Panc1 (cell line): Measurements from ENCODE around the gene RFXANK. TPM values are rescaled to one million over a fixed set of nuclear protein-coding genes. Genes with fewer than 3 reads are reported as not detected.

ENCODE experiments used
- ATAC-seq: fragments of 200-7000 bp; cut with Tn5 transposase; 2 replicates; pipeline ENCODE4 v1.9.1; 2020; ENCODE audit warnings: mild to moderate bottlenecking, moderate library complexity
- BruUV-seq: library from RNA; stranded (reverse); fragments of 400-500 nt; replicated peaks from 2 replicates; lab custom pipeline; 2021; lab: Mats Ljungman, UMichigan
- CTCF ChIA-PET: fragments of 300-600 bp; sonication (Branson Sonifier 250); formaldehyde crosslinking; loops from one replicate; lab custom pipeline; 2022; ENCODE audit warnings: antibody characterized with exemption; lab: Charles Lee
- POLR2A ChIA-PET: fragments of 300-600 bp; sonication (Branson Sonifier 250); formaldehyde crosslinking; loops from one replicate; lab custom pipeline; 2022; ENCODE audit warnings: antibody characterized with exemption; lab: Charles Lee
- DNase-seq: peaks from one replicate; pipeline ENCODE4 v3.0.0-alpha.2; 2010; ENCODE audit warnings: low read depth, low spot score
- H3K27ac ChIP-seq: 2 replicates; pipeline ENCODE4 v1.5.1; 2011; ENCODE audit warnings: mild to moderate bottlenecking, low read length, inconsistent platforms
- H3K27me3 ChIP-seq: fragments of 200-500 bp; sonication (Bioruptor generic); 2 replicates; pipeline ENCODE4 v1.6.0; 2014; ENCODE audit warnings: low read length, inconsistent platforms; ENCODE audit not compliant: control insufficient read depth, insufficient read depth
- H3K36me3 ChIP-seq: fragments of 200-500 bp; sonication (Bioruptor generic); 2 replicates; pipeline ENCODE4 v1.5.1; 2014; ENCODE audit warnings: inconsistent platforms, mild to moderate bottlenecking, low read length, moderate library complexity; ENCODE audit not compliant: control insufficient read depth, insufficient read depth
- H3K4me1 ChIP-seq: 2 replicates; pipeline ENCODE4 v1.5.1; 2011; ENCODE audit warnings: inconsistent platforms, mild to moderate bottlenecking, low read length, moderate library complexity; ENCODE audit not compliant: control insufficient read depth, insufficient read depth
- H3K4me3 ChIP-seq, 2 experiments: 2 replicates each; pipeline ENCODE4 v1.5.1; 2011 to 2012; ENCODE audit warnings: low read depth in 2 of 2, low read length in 2 of 2, mild to moderate bottlenecking in 2 of 2, inconsistent platforms in 1 of 2, moderate library complexity in 1 of 2
- H3K9me3 ChIP-seq: fragments of 200-500 bp; sonication (Bioruptor generic); 2 replicates; pipeline ENCODE4 v1.5.1; 2014; ENCODE audit warnings: low read depth, mild to moderate bottlenecking, inconsistent platforms, low read length, moderate library complexity; ENCODE audit not compliant: control insufficient read depth, insufficient read depth
- CTCF ChIP-seq: fragments of 450-650 bp; IDR thresholded peaks from 2 replicates; pipeline ENCODE4 v1.5.1; 2017; ENCODE audit warnings: mild to moderate bottlenecking
- POLR2AphosphoS5 ChIP-seq: IDR thresholded peaks from 2 replicates; pipeline ENCODE4 v1.6.1; 2012; ENCODE audit warnings: mild to moderate bottlenecking, low read depth, low read length, moderate library complexity
- SIN3A ChIP-seq: IDR thresholded peaks from 2 replicates; pipeline ENCODE4 v1.6.1; 2012; ENCODE audit warnings: low read depth, mild to moderate bottlenecking, low read length, moderate library complexity, borderline replicate concordance; ENCODE audit not compliant: insufficient read depth
- TCF7L2 ChIP-seq: IDR thresholded peaks from 2 replicates; pipeline ENCODE4 v1.6.1; 2011; ENCODE audit warnings: mild to moderate bottlenecking, low read depth, low read length, inconsistent platforms
- in situ Hi-C: cut with HindIII; loops from 2 replicates; pipeline ENCODE4 v1.10.0; 2016; ENCODE audit warnings: low sequenced_read_pairs, low pct_unique_long_range_greater_than_20kb
- intact Hi-C: fragments of 100-400 bp; cut with micrococcal nuclease; formaldehyde crosslinking; loops from one replicate; pipeline ENCODE4 v1.10.0; 2022; ENCODE audit not compliant: unreplicated experiment
- total RNA-seq: library from RNA; stranded (reverse); gene quantifications from one replicate; pipeline ENCODE4 v1.2.1, GENCODE V29; 2021; ENCODE audit not compliant: unreplicated experiment
- TF ChIP-seq, protein P1 (sequence below), 2 experiments: IDR thresholded peaks; 2 replicates each; pipeline ENCODE4 v1.6.1; 2011 to 2012; ENCODE audit warnings: low read depth in 2 of 2, control low read depth in 1 of 2, low read length in 1 of 2, mild to moderate bottlenecking in 1 of 2, moderate library complexity in 1 of 2; ENCODE audit not compliant: insufficient read depth in 1 of 2

RFXANK gene
- total RNA-seq, 1 experiment from 2014 or later, result 92.3 TPM

GRCh38 chr19:19202707-19203011 is 10.6 kb downstream of the RFXANK start:
- ChIA-PET POLR2A (no interaction called here), CTCF (interaction anchor here (0.6 kb wide), 1 partner anchor 59 kb away, joined by 7 read pairs; no protein-coding TSS in a partner anchor)
- ATAC-seq, result 0 out of 2 replicates have a peak, but pooled peaks have one; percentile 2
- peaks cover 7% of the 10 kb centered on the region for H3K4me1 ChIP-seq
- peak overlapping the region; percentile 83 to 91 for H3K4me3 ChIP-seq
- no peak for DNase-seq
- no peaks in the 10 kb centered on the region for H3K9me3 ChIP-seq
- TF ChIP-seq POLR2AphosphoS5, result no peak
- no peak for TF ChIP-seq TCF7L2
- TF ChIP-seq CTCF, result no peak
- TF ChIP-seq SIN3A, result no peak
- TF ChIP-seq, protein P1, sequence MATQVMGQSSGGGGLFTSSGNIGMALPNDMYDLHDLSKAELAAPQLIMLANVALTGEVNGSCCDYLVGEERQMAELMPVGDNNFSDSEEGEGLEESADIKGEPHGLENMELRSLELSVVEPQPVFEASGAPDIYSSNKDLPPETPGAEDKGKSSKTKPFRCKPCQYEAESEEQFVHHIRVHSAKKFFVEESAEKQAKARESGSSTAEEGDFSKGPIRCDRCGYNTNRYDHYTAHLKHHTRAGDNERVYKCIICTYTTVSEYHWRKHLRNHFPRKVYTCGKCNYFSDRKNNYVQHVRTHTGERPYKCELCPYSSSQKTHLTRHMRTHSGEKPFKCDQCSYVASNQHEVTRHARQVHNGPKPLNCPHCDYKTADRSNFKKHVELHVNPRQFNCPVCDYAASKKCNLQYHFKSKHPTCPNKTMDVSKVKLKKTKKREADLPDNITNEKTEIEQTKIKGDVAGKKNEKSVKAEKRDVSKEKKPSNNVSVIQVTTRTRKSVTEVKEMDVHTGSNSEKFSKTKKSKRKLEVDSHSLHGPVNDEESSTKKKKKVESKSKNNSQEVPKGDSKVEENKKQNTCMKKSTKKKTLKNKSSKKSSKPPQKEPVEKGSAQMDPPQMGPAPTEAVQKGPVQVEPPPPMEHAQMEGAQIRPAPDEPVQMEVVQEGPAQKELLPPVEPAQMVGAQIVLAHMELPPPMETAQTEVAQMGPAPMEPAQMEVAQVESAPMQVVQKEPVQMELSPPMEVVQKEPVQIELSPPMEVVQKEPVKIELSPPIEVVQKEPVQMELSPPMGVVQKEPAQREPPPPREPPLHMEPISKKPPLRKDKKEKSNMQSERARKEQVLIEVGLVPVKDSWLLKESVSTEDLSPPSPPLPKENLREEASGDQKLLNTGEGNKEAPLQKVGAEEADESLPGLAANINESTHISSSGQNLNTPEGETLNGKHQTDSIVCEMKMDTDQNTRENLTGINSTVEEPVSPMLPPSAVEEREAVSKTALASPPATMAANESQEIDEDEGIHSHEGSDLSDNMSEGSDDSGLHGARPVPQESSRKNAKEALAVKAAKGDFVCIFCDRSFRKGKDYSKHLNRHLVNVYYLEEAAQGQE (IDR thresholded peaks at IDR 0.05; ENCODE audit: insufficient read depth in 1 of 2, low read depth in 2 of 2, low read length in 1 of 2), result no peak
- intact Hi-C loops, result no loop called here
- peak overlapping the region; percentile 95 for H3K27ac ChIP-seq
- in situ Hi-C loops, result no loop called here
- no TSS peak for BruUV-seq
- no peaks in the 10 kb centered on the region for H3K27me3 ChIP-seq
- H3K36me3 ChIP-seq, result peaks cover 3% of the 10 kb centered on the region; the same call in 1 of the 2 replicates

DNA sequence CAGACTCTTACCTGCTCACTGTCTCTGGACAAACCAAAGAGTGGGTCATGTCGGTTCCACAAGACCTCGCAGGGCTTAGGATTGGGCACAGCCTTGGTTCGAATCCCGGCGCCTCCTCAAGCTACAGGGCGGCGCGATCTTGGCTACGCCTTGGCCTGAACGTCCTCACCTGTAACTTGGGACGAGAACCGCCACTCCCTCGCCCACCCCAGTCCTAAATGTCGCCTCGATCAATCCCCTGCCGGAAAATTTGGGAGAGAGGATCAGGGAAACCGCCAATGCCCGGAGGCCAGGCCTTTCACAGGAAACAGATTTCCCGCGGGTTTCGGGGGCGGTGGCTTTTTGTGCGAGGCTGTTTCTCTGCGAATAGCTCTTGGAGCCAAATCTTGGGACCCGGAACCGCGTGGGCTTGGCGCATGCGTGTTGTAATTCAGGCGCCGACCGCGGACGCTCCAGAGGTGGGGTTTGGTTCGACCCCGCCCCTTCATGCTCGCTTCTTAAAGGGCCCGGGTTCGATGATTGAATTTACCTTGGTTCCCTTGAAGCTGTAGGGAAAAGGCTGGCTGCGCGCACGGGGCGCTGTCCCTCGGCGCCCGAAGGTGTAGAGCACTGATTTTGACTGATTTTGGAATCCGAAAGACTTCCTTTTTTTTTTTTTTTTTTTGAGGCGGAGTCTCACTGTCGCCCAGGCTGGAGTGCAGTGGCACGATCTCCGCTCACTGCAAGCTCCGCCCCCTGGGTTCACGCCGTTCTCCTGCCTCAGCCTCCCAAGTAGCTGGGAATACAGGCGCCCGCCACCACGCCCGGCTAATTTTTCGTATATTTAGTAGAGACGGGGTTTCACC is 11.2 kb downstream of the RFXANK start, which contains the start of gene NR2C2AP:
Gene NR2C2AP (minus strand): TSS at position 403 of the 845 bp plus-strand sequence. CDS start 354 bp downstream, at position 49.
- CTCF ChIA-PET, result interaction anchor here (0.6 kb wide), 1 partner anchor 59 kb away, joined by 7 read pairs; no protein-coding TSS in a partner anchor
- intact Hi-C loops, result no loop called here
- POLR2A ChIA-PET, result interaction anchor here (0.6 kb wide), 1 partner anchor 10 kb away, joined by 7 read pairs; no protein-coding TSS in a partner anchor
- TF ChIP-seq POLR2AphosphoS5 (peak; percentile 78), CTCF (no peak), SIN3A (0 out of 2 replicates have a peak, but pooled peaks have one; percentile 61)
- BruUV-seq, result TSS peak; percentile 98
- Histone ChIP-seq H3K27ac (peak within 1 kb of the TSS; percentile 95), H3K4me1 (peaks cover 7% of the 10 kb centered on the region), H3K9me3 (no peaks in the 10 kb centered on the region), H3K36me3 (peaks cover 3% of the 10 kb centered on the region; the same call in 1 of the 2 replicates), H3K27me3 (no peaks in the 10 kb centered on the region), H3K4me3 (peak within 1 kb of the TSS; percentile 83 to 91)
- DNase-seq (no peak), ATAC-seq (peak; percentile 91)
- in situ Hi-C loops, result no loop called here
